Measurements from ENCODE around the gene ZFPL1. TPM values are rescaled to one million over a fixed set of nuclear protein-coding genes. Genes with fewer than 3 reads are reported as not detected.

The ZFPL1 gene
- total and polyA plus RNA-seq, 4 donors = 34.5 to 45.8 (median 35.2) TPM

DNA sequence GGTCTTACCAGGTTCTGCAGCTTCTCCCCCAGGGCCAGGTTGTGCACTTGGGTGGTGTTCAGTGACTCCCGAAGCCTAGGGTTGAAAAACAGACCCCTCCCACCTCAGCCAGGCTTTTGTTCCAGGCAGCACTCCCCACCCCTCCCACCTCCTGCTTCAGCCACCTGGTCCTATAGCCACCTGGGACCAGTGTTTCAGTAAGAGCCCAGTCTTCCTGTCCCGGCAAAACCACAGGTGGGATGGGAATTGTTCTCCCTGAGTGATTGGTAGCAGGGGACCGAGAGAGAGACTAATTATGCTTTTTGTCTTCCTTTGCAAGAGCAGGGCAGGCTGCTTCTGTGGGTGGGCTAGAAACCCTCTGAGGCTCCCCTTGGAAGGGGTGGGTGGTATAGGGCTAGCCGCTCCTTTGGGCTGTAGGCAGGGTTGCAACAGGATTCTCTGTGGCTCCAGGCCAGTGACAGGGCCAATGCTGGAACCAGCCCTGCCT is 17.2 kb upstream of the ZFPL1 start:
- H3K36me3 ChIP-seq (ENCODE audit: control insufficient read depth in 4 of 4, insufficient read depth in 4 of 4, low read length in 4 of 4) = no peaks in the 10 kb centered on the region
- no peak overlapping the region for H3K27ac ChIP-seq (ENCODE audit: low read depth in 1 of 2, low read length in 1 of 2)
- H3K4me3 ChIP-seq = no peak overlapping the region
- WGBS, 2 donors = 80 to 90% methylated on average over 4 of the region's 4 CpGs
- ATAC-seq (ENCODE audit: insufficient read depth, low FRiP score) = no peak
- no peaks in the 10 kb centered on the region for H3K27me3 ChIP-seq (ENCODE audit: control insufficient read depth in 3 of 3, insufficient read depth in 3 of 3, low read length in 2 of 3)
- no peaks in the 10 kb centered on the region for H3K9me3 ChIP-seq (ENCODE audit: control insufficient read depth in 4 of 4, insufficient read depth in 3 of 4, low read length in 3 of 4)
- H3K4me1 ChIP-seq (ENCODE audit: control insufficient read depth in 5 of 5, insufficient read depth in 5 of 5, low read length in 5 of 5) = no peaks in the 10 kb centered on the region
- TF ChIP-seq, protein P1, sequence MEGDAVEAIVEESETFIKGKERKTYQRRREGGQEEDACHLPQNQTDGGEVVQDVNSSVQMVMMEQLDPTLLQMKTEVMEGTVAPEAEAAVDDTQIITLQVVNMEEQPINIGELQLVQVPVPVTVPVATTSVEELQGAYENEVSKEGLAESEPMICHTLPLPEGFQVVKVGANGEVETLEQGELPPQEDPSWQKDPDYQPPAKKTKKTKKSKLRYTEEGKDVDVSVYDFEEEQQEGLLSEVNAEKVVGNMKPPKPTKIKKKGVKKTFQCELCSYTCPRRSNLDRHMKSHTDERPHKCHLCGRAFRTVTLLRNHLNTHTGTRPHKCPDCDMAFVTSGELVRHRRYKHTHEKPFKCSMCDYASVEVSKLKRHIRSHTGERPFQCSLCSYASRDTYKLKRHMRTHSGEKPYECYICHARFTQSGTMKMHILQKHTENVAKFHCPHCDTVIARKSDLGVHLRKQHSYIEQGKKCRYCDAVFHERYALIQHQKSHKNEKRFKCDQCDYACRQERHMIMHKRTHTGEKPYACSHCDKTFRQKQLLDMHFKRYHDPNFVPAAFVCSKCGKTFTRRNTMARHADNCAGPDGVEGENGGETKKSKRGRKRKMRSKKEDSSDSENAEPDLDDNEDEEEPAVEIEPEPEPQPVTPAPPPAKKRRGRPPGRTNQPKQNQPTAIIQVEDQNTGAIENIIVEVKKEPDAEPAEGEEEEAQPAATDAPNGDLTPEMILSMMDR (IDR thresholded peaks at IDR 0.05; ENCODE audit: control extremely low read depth, extremely low read depth) = no peak
- DNase-seq = no peak
- H3K9ac ChIP-seq (ENCODE audit: insufficient read depth in 1 of 2, low read length in 2 of 2) = no peak overlapping the region

DNA sequence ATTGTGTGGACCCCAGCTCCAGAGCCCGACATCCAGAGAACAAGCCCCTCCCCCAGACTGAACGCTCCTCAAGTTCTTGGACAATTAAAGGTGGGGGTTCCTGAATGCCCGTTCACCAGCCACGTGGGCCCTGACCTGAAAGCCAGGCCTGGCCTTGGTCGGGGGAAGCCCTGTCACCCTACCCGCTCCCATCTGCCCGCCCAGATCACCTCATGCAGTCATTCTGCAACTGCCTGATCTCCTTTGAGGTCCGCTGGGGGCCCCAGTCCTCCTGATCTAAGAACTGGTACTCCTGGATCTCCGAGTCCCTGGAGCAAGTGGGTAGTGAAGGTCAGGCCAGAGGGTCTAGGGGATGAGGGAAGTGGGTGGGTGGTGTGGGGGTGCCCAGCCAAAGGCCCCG is 16.6 kb upstream of the ZFPL1 start:
- WGBS, 2 donors = 84 to 86% methylated on average over 10 of the region's 10 CpGs
- DNase-seq (no peak), ATAC-seq (ENCODE audit: insufficient read depth, low FRiP score) (no peak)
- H3K9me3 ChIP-seq (ENCODE audit: control insufficient read depth in 4 of 4, insufficient read depth in 3 of 4, low read length in 3 of 4) = no peaks in the 10 kb centered on the region
- H3K36me3 ChIP-seq (ENCODE audit: control insufficient read depth in 4 of 4, insufficient read depth in 4 of 4, low read length in 4 of 4) = no peaks in the 10 kb centered on the region
- H3K27ac ChIP-seq (ENCODE audit: low read depth in 1 of 2, low read length in 1 of 2) = no peak overlapping the region
- H3K27me3 ChIP-seq (ENCODE audit: control insufficient read depth in 3 of 3, insufficient read depth in 3 of 3, low read length in 2 of 3) = no peaks in the 10 kb centered on the region
- TF ChIP-seq, protein P1 (IDR thresholded peaks at IDR 0.05; ENCODE audit: control extremely low read depth, extremely low read depth) = no peak
- H3K4me3 ChIP-seq = no peak overlapping the region
- H3K9ac ChIP-seq (ENCODE audit: insufficient read depth in 1 of 2, low read length in 2 of 2) = peak overlapping the region in 1 of 2 donors; percentile 19
- no peaks in the 10 kb centered on the region for H3K4me1 ChIP-seq (ENCODE audit: control insufficient read depth in 5 of 5, insufficient read depth in 5 of 5, low read length in 5 of 5)

DNA sequence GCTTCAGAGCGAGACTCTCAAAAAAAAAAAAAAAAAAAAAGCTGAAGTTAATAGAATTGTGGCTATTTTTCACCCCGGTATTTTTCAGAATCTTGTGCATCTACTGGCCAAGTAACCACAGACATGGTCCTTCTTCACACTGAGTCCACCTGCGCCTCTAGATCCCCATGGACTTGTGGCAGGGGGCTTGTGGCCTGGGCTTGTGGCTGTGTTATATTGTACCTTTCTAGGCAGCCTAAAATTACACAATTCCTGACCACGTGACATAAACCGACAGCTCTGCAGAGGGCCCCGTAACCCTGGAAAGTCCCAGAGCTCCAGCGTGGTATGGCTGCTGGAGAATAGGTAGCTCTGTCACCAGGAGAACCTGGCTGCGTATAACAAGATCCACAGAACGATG is 14.8 kb upstream of the ZFPL1 start:
- Histone ChIP-seq H3K4me3 (no peak overlapping the region), H3K27ac (ENCODE audit: low read depth in 1 of 2, low read length in 1 of 2) (no peak overlapping the region), H3K36me3 (ENCODE audit: control insufficient read depth in 4 of 4, insufficient read depth in 4 of 4, low read length in 4 of 4) (no peaks in the 10 kb centered on the region), H3K9ac (ENCODE audit: insufficient read depth in 1 of 2, low read length in 2 of 2) (no peak overlapping the region), H3K9me3 (ENCODE audit: control insufficient read depth in 4 of 4, insufficient read depth in 3 of 4, low read length in 3 of 4) (no peaks in the 10 kb centered on the region), H3K27me3 (ENCODE audit: control insufficient read depth in 3 of 3, insufficient read depth in 3 of 3, low read length in 2 of 3) (no peaks in the 10 kb centered on the region), H3K4me1 (ENCODE audit: control insufficient read depth in 5 of 5, insufficient read depth in 5 of 5, low read length in 5 of 5) (no peaks in the 10 kb centered on the region)
- ATAC-seq (ENCODE audit: insufficient read depth, low FRiP score) (no peak), DNase-seq (no peak)
- WGBS, 2 donors = 29 to 49% methylated on average over 9 of the region's 9 CpGs
- TF ChIP-seq, protein P1 (IDR thresholded peaks at IDR 0.05; ENCODE audit: control extremely low read depth, extremely low read depth) = no peak

All from lung (tissue), 12 donors.